Osteoblast (primary cell): ENCODE data around the gene CCDC9. TPM values are rescaled to one million over a fixed set of nuclear protein-coding genes. Genes with fewer than 3 reads are reported as not detected.

Source experiments
- DNase-seq: peaks from one replicate; pipeline ENCODE4 v3.0.0; 2011; ENCODE audit warnings: low spot score, mixed read lengths; ENCODE audit not compliant: insufficient read length; ENCODE audit errors: missing footprints
- H2AFZ ChIP-seq: 2 replicates; pipeline ENCODE4 v1.6.0; 2011; ENCODE audit warnings: mild to moderate bottlenecking, low read length
- H3K27ac ChIP-seq: 2 replicates; pipeline ENCODE4 v1.5.1; 2011; ENCODE audit warnings: mild to moderate bottlenecking, low read depth, low read length, moderate library complexity
- H3K27me3 ChIP-seq: 2 replicates; pipeline ENCODE4 v1.6.0; 2012; ENCODE audit warnings: mild to moderate bottlenecking, control low read depth, inconsistent platforms, low read length, moderate library complexity; ENCODE audit not compliant: insufficient read depth
- H3K36me3 ChIP-seq: 2 replicates; pipeline ENCODE4 v1.5.1; 2011; ENCODE audit warnings: mild to moderate bottlenecking, low read length, control low read depth, moderate library complexity; ENCODE audit not compliant: insufficient read depth
- H3K4me1 ChIP-seq: 2 replicates; pipeline ENCODE4 v1.5.1; 2011; ENCODE audit warnings: mild to moderate bottlenecking, low read length, control low read depth, moderate library complexity; ENCODE audit not compliant: insufficient read depth
- H3K4me2 ChIP-seq: 2 replicates; pipeline ENCODE4 v1.6.0; 2011; ENCODE audit warnings: mild to moderate bottlenecking, low read length; ENCODE audit not compliant: insufficient read depth
- H3K4me3 ChIP-seq: fragments of 200-600 bp; sonication (generic); 3 replicates; pipeline ENCODE4 v1.5.1; 2012; ENCODE audit warnings: mild to moderate bottlenecking, low read length, inconsistent platforms; ENCODE audit not compliant: insufficient read depth
- H3K79me2 ChIP-seq: 2 replicates; pipeline ENCODE4 v1.6.0; 2012; ENCODE audit warnings: mild to moderate bottlenecking, low read length, control low read depth, inconsistent platforms; ENCODE audit not compliant: insufficient read depth
- H3K9me3 ChIP-seq: 2 replicates; pipeline ENCODE4 v1.5.1; 2011; ENCODE audit warnings: low read depth, low read length, control low read depth
- H4K20me1 ChIP-seq: 2 replicates; pipeline ENCODE4 v1.6.0; 2012; ENCODE audit warnings: mild to moderate bottlenecking, low read length, control low read depth; ENCODE audit not compliant: insufficient read depth
- CTCF ChIP-seq: IDR thresholded peaks from 2 replicates; pipeline ENCODE4 v1.5.1; 2011; ENCODE audit warnings: mild to moderate bottlenecking, low read depth, low read length, moderate library complexity; ENCODE audit errors: extremely low read depth
- total RNA-seq: library from RNA; depleted of rRNA; stranded (reverse); fragments of >200 nt; gene quantifications from 2 replicates; pipeline ENCODE4 v1.2.3, GENCODE V29; 2012

Gene CCDC9
- total RNA-seq, 1 donor = 7.6 TPM

- peaks cover 4% of the 10 kb centered on the region for H3K36me3 ChIP-seq
- H3K79me2 ChIP-seq = peaks cover 41% of the 10 kb centered on the region
- H3K9me3 ChIP-seq = no peaks in the 10 kb centered on the region
- peak; percentile 49 for TF ChIP-seq CTCF
- peak overlapping the region; percentile 68 for H3K27ac ChIP-seq
- H2AFZ ChIP-seq = peak overlapping the region; percentile 32
- peak overlapping the region; percentile 88 for H3K4me3 ChIP-seq
- no peaks in the 10 kb centered on the region for H3K27me3 ChIP-seq
- peak overlapping the region; percentile 96 for H3K4me2 ChIP-seq
- peaks cover 54% of the 10 kb centered on the region for H3K4me1 ChIP-seq
- DNase-seq = peak; percentile 95
- H4K20me1 ChIP-seq = peaks cover 16% of the 10 kb centered on the region
These were observed 26.0 kb upstream of the CCDC9 start for GRCh38 chr19:47230054-47230920.

GRCh38 chr19:47230921-47231214 is 25.5 kb upstream of the CCDC9 start, which contains the start of gene BBC3:
Gene BBC3, minus strand, starts transcription at chr19:47231199. Its CDS starts 2,768 bp downstream, at chr19:47228431.
- Histone ChIP-seq H3K79me2 (peaks cover 37% of the 10 kb centered on the region), H2AFZ (peak within 1 kb of the TSS; percentile 33), H3K36me3 (no peaks in the 10 kb centered on the region), H3K4me3 (peak within 1 kb of the TSS; percentile 88), H3K4me2 (peak within 1 kb of the TSS; percentile 96), H3K27ac (peak within 1 kb of the TSS; percentile 73), H3K9me3 (no peaks in the 10 kb centered on the region), H4K20me1 (peaks cover 16% of the 10 kb centered on the region), H3K27me3 (no peaks in the 10 kb centered on the region), H3K4me1 (peaks cover 49% of the 10 kb centered on the region)
- no peak for TF ChIP-seq CTCF
- no peak for DNase-seq

GRCh38 chr19:47231215-47232054 is 24.9 kb upstream of the CCDC9 start:
- peak overlapping the region; percentile 88 for H3K4me3 ChIP-seq
- no peaks in the 10 kb centered on the region for H3K36me3 ChIP-seq
- H3K9me3 ChIP-seq = no peaks in the 10 kb centered on the region
- H3K4me1 ChIP-seq = peaks cover 47% of the 10 kb centered on the region
- peaks cover 16% of the 10 kb centered on the region for H4K20me1 ChIP-seq
- no peak for TF ChIP-seq CTCF
- DNase-seq = peak; percentile 97
- peak overlapping the region; percentile 73 for H3K27ac ChIP-seq
- peak overlapping the region; percentile 33 for H2AFZ ChIP-seq
- peak overlapping the region; percentile 93 for H3K4me2 ChIP-seq
- no peaks in the 10 kb centered on the region for H3K27me3 ChIP-seq
- peaks cover 37% of the 10 kb centered on the region for H3K79me2 ChIP-seq
